Measurements from ENCODE around the gene THAP7. TPM values are rescaled to one million over a fixed set of nuclear protein-coding genes. Genes with fewer than 3 reads are reported as not detected.
"Not testable (repeated sequence)": the region's sequence is repeated elsewhere in the genome, so short reads cannot be mapped to it uniquely, and the experiment has no call there.

Gene THAP7
- total RNA-seq, 1 donor from 2014 or later: 37.0 TPM

GRCh38 chr22:21045585-21046294 lies 43.8 kb upstream of the THAP7 start, which contains the start of gene LRRC74B:
Gene LRRC74B (plus strand): TSS chr22:21045946. CDS start chr22:21045987, 41 bp downstream.
- H3K4me1 Mint-ChIP-seq: peaks cover 28% of the 10 kb centered on the region
- peak; percentile 92 for DNase-seq (ENCODE audit: low read depth, low spot score)
- peak within 1 kb of the TSS; percentile 79 for H3K4me3 Mint-ChIP-seq
- no peaks in the 10 kb centered on the region for H3K36me3 Mint-ChIP-seq (ENCODE audit: low read depth)
- H3K9me3 Mint-ChIP-seq: no peaks in the 10 kb centered on the region
- TF ChIP-seq CTCF (conservative IDR thresholded peaks at IDR 0.05): no peak
- H3K27ac Mint-ChIP-seq (ENCODE audit: unreplicated experiment): peak within 1 kb of the TSS; percentile 91
- H3K27me3 Mint-ChIP-seq (ENCODE audit: low read depth): no peaks in the 10 kb centered on the region

- Mint-ChIP-seq H3K27me3 (ENCODE audit: low read depth) (no peaks in the 10 kb centered on the region), H3K4me1 (peaks cover 28% of the 10 kb centered on the region), H3K9me3 (no peaks in the 10 kb centered on the region), H3K27ac (ENCODE audit: unreplicated experiment) (peak overlapping the region; percentile 91), H3K36me3 (ENCODE audit: low read depth) (no peaks in the 10 kb centered on the region), H3K4me3 (peak overlapping the region; percentile 79)
- no peak for DNase-seq (ENCODE audit: low read depth, low spot score)
- no peak for TF ChIP-seq CTCF (conservative IDR thresholded peaks at IDR 0.05)
These were observed 43.1 kb upstream of the THAP7 start for GRCh38 chr22:21044931-21045584.

GRCh38 chr22:21043860-21044535 lies 42.1 kb upstream of the THAP7 start:
- H3K4me3 Mint-ChIP-seq: no peak overlapping the region
- no peak for TF ChIP-seq CTCF (conservative IDR thresholded peaks at IDR 0.05)
- no peaks in the 10 kb centered on the region for H3K36me3 Mint-ChIP-seq (ENCODE audit: low read depth)
- H3K27me3 Mint-ChIP-seq (ENCODE audit: low read depth): no peaks in the 10 kb centered on the region
- H3K9me3 Mint-ChIP-seq: no peaks in the 10 kb centered on the region
- DNase-seq (ENCODE audit: low read depth, low spot score): no peak
- peaks cover 28% of the 10 kb centered on the region for H3K4me1 Mint-ChIP-seq
- H3K27ac Mint-ChIP-seq (ENCODE audit: unreplicated experiment): peak overlapping the region; percentile 27

GRCh38 chr22:21042978-21043859 lies 41.3 kb upstream of the THAP7 start:
- no peaks in the 10 kb centered on the region for H3K27me3 Mint-ChIP-seq (ENCODE audit: low read depth)
- TF ChIP-seq CTCF (conservative IDR thresholded peaks at IDR 0.05): no peak
- peak overlapping the region; percentile 6 for H3K27ac Mint-ChIP-seq (ENCODE audit: unreplicated experiment)
- peaks cover 32% of the 10 kb centered on the region for H3K4me1 Mint-ChIP-seq
- no peaks in the 10 kb centered on the region for H3K9me3 Mint-ChIP-seq
- no peak overlapping the region for H3K4me3 Mint-ChIP-seq
- no peak for DNase-seq (ENCODE audit: low read depth, low spot score)
- H3K36me3 Mint-ChIP-seq (ENCODE audit: low read depth): no peaks in the 10 kb centered on the region

GRCh38 chr22:21041937-21042336 lies 40.0 kb upstream of the THAP7 start:
- Mint-ChIP-seq H3K36me3 (ENCODE audit: low read depth) (no peaks in the 10 kb centered on the region), H3K27me3 (ENCODE audit: low read depth) (no peaks in the 10 kb centered on the region), H3K4me1 (peaks cover 33% of the 10 kb centered on the region), H3K4me3 (no peak overlapping the region), H3K9me3 (no peaks in the 10 kb centered on the region), H3K27ac (ENCODE audit: unreplicated experiment) (no peak overlapping the region)
- TF ChIP-seq CTCF (conservative IDR thresholded peaks at IDR 0.05): no peak
- no peak for DNase-seq (ENCODE audit: low read depth, low spot score)

GRCh38 chr22:21039158-21039557 lies 37.2 kb upstream of the THAP7 start:
- H3K27ac Mint-ChIP-seq (ENCODE audit: unreplicated experiment); H3K27me3 Mint-ChIP-seq (ENCODE audit: low read depth): not testable (repeated sequence)

More at GRCh38 chr22:21039158-21039557, 37.2 kb upstream of the THAP7 start:
- peaks cover 15% of the 10 kb centered on the region for H3K4me1 Mint-ChIP-seq
- not testable (repeated sequence) for H3K9me3 Mint-ChIP-seq; H3K36me3 Mint-ChIP-seq (ENCODE audit: low read depth); DNase-seq (ENCODE audit: low read depth, low spot score); H3K4me3 Mint-ChIP-seq

Measured in neural crest cell (in vitro differentiated cells).